HepG2 (cell line): ENCODE data around the gene PGM2.

Experiments
- JUN ChIP-seq: sonication (generic); formaldehyde crosslinking; IDR thresholded peaks from 2 replicates; pipeline ENCODE4 v1.4.0; 2020; ENCODE audit warnings: mild to moderate bottlenecking, missing genetic modification reagents
- JUNB ChIP-seq: sonication (generic); formaldehyde crosslinking; IDR thresholded peaks from 2 replicates; pipeline ENCODE4 v1.8.0; 2022; ENCODE audit warnings: missing genetic modification reagents, mild to moderate bottlenecking, borderline replicate concordance
- MTF1 ChIP-seq: sonication (generic); formaldehyde crosslinking; IDR thresholded peaks from 2 replicates; pipeline ENCODE4 v1.5.0; 2020; ENCODE audit warnings: missing genetic modification reagents
- SSRP1 ChIP-seq: IDR thresholded peaks from 2 replicates; pipeline ENCODE4 v1.6.1; 2016; ENCODE audit warnings: control low read depth
- ZNF354B ChIP-seq: sonication (generic); formaldehyde crosslinking; IDR thresholded peaks from 2 replicates; pipeline ENCODE4 v1.8.0; 2022; ENCODE audit warnings: mild to moderate bottlenecking, missing genetic modification reagents
- TF ChIP-seq, protein P1 (sequence below): sonication (generic); formaldehyde crosslinking; IDR thresholded peaks from 2 replicates; pipeline ENCODE4 v1.4.0; 2020; ENCODE audit warnings: missing genetic modification reagents, borderline replicate concordance
- TF ChIP-seq, protein P2 (sequence below): IDR thresholded peaks from 2 replicates; pipeline ENCODE4 v1.6.1; 2012; ENCODE audit warnings: low read length, improper control_type of control experiment
- TF ChIP-seq, protein P3 (sequence below): sonication (generic); formaldehyde crosslinking; IDR thresholded peaks from 2 replicates; pipeline ENCODE4 v1.9.0; 2021; ENCODE audit warnings: missing genetic modification reagents, mild to moderate bottlenecking, borderline replicate concordance
- TF ChIP-seq, protein P4 (sequence below): sonication (generic); formaldehyde crosslinking; IDR thresholded peaks from 2 replicates; pipeline ENCODE4 v1.4.0; 2020; ENCODE audit warnings: missing genetic modification reagents, borderline replicate concordance

DNA sequence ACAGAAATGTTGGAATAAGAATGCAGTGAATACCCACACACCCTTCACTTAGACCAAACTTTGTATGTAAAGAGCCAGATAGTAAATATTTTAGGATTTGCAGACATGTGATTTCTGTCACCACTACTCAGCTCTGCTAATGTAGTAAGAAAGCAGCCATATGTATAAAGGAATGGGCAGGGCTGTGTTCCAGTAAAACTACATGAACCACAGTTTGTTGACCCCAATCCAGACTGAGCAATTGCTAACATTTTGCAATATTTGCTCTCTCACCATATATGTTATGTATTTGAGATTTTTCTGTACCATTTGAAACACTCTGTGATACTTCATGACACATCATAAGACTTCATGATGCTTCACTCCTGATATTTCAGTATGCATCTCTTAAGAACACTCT, 32.4 kb downstream of the PGM2 start:
- TF ChIP-seq, protein P1, sequence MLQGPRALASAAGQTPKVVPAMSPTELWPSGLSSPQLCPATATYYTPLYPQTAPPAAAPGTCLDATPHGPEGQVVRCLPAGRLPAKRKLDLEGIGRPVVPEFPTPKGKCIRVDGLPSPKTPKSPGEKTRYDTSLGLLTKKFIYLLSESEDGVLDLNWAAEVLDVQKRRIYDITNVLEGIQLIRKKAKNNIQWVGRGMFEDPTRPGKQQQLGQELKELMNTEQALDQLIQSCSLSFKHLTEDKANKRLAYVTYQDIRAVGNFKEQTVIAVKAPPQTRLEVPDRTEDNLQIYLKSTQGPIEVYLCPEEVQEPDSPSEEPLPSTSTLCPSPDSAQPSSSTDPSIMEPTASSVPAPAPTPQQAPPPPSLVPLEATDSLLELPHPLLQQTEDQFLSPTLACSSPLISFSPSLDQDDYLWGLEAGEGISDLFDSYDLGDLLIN = no peak
- TF ChIP-seq SSRP1 (CRISPR knock-in tag) (no peak), JUN (CRISPR knock-in tag) (no peak), JUNB (CRISPR knock-in tag) (no peak), MTF1 (no peak), ZNF354B (CRISPR knock-in tag) (no peak)
- TF ChIP-seq, protein P2, sequence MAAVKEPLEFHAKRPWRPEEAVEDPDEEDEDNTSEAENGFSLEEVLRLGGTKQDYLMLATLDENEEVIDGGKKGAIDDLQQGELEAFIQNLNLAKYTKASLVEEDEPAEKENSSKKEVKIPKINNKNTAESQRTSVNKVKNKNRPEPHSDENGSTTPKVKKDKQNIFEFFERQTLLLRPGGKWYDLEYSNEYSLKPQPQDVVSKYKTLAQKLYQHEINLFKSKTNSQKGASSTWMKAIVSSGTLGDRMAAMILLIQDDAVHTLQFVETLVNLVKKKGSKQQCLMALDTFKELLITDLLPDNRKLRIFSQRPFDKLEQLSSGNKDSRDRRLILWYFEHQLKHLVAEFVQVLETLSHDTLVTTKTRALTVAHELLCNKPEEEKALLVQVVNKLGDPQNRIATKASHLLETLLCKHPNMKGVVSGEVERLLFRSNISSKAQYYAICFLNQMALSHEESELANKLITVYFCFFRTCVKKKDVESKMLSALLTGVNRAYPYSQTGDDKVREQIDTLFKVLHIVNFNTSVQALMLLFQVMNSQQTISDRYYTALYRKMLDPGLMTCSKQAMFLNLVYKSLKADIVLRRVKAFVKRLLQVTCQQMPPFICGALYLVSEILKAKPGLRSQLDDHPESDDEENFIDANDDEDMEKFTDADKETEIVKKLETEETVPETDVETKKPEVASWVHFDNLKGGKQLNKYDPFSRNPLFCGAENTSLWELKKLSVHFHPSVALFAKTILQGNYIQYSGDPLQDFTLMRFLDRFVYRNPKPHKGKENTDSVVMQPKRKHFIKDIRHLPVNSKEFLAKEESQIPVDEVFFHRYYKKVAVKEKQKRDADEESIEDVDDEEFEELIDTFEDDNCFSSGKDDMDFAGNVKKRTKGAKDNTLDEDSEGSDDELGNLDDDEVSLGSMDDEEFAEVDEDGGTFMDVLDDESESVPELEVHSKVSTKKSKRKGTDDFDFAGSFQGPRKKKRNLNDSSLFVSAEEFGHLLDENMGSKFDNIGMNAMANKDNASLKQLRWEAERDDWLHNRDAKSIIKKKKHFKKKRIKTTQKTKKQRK = no peak
- TF ChIP-seq, protein P3, sequence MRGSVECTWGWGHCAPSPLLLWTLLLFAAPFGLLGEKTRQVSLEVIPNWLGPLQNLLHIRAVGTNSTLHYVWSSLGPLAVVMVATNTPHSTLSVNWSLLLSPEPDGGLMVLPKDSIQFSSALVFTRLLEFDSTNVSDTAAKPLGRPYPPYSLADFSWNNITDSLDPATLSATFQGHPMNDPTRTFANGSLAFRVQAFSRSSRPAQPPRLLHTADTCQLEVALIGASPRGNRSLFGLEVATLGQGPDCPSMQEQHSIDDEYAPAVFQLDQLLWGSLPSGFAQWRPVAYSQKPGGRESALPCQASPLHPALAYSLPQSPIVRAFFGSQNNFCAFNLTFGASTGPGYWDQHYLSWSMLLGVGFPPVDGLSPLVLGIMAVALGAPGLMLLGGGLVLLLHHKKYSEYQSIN (CRISPR knock-in tag) = no peak
- TF ChIP-seq, protein P4, sequence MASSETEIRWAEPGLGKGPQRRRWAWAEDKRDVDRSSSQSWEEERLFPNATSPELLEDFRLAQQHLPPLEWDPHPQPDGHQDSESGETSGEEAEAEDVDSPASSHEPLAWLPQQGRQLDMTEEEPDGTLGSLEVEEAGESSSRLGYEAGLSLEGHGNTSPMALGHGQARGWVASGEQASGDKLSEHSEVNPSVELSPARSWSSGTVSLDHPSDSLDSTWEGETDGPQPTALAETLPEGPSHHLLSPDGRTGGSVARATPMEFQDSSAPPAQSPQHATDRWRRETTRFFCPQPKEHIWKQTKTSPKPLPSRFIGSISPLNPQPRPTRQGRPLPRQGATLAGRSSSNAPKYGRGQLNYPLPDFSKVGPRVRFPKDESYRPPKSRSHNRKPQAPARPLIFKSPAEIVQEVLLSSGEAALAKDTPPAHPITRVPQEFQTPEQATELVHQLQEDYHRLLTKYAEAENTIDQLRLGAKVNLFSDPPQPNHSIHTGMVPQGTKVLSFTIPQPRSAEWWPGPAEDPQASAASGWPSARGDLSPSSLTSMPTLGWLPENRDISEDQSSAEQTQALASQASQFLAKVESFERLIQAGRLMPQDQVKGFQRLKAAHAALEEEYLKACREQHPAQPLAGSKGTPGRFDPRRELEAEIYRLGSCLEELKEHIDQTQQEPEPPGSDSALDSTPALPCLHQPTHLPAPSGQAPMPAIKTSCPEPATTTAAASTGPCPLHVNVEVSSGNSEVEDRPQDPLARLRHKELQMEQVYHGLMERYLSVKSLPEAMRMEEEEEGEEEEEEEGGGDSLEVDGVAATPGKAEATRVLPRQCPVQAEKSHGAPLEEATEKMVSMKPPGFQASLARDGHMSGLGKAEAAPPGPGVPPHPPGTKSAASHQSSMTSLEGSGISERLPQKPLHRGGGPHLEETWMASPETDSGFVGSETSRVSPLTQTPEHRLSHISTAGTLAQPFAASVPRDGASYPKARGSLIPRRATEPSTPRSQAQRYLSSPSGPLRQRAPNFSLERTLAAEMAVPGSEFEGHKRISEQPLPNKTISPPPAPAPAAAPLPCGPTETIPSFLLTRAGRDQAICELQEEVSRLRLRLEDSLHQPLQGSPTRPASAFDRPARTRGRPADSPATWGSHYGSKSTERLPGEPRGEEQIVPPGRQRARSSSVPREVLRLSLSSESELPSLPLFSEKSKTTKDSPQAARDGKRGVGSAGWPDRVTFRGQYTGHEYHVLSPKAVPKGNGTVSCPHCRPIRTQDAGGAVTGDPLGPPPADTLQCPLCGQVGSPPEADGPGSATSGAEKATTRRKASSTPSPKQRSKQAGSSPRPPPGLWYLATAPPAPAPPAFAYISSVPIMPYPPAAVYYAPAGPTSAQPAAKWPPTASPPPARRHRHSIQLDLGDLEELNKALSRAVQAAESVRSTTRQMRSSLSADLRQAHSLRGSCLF (CRISPR knock-in tag) = no peak
